Panc1 (cell line): Measurements from ENCODE around the gene PLK1. TPM values are rescaled to one million over a fixed set of nuclear protein-coding genes. Genes with fewer than 3 reads are reported as not detected.

ENCODE experiments used
- ATAC-seq: fragments of 200-7000 bp; cut with Tn5 transposase; 2 replicates; pipeline ENCODE4 v1.9.1; 2020; ENCODE audit warnings: mild to moderate bottlenecking, moderate library complexity
- BruUV-seq: library from RNA; stranded (reverse); fragments of 400-500 nt; replicated peaks from 2 replicates; lab custom pipeline; 2021; lab: Mats Ljungman, UMichigan
- CTCF ChIA-PET: fragments of 300-600 bp; sonication (Branson Sonifier 250); formaldehyde crosslinking; loops from one replicate; lab custom pipeline; 2022; ENCODE audit warnings: antibody characterized with exemption; lab: Charles Lee
- POLR2A ChIA-PET: fragments of 300-600 bp; sonication (Branson Sonifier 250); formaldehyde crosslinking; loops from one replicate; lab custom pipeline; 2022; ENCODE audit warnings: antibody characterized with exemption; lab: Charles Lee
- DNase-seq: peaks from one replicate; pipeline ENCODE4 v3.0.0-alpha.2; 2010; ENCODE audit warnings: low read depth, low spot score
- H3K27ac ChIP-seq: 2 replicates; pipeline ENCODE4 v1.5.1; 2011; ENCODE audit warnings: mild to moderate bottlenecking, low read length, inconsistent platforms
- H3K27me3 ChIP-seq: fragments of 200-500 bp; sonication (Bioruptor generic); 2 replicates; pipeline ENCODE4 v1.6.0; 2014; ENCODE audit warnings: low read length, inconsistent platforms; ENCODE audit not compliant: control insufficient read depth, insufficient read depth
- H3K36me3 ChIP-seq: fragments of 200-500 bp; sonication (Bioruptor generic); 2 replicates; pipeline ENCODE4 v1.5.1; 2014; ENCODE audit warnings: inconsistent platforms, mild to moderate bottlenecking, low read length, moderate library complexity; ENCODE audit not compliant: control insufficient read depth, insufficient read depth
- H3K4me1 ChIP-seq: 2 replicates; pipeline ENCODE4 v1.5.1; 2011; ENCODE audit warnings: inconsistent platforms, mild to moderate bottlenecking, low read length, moderate library complexity; ENCODE audit not compliant: control insufficient read depth, insufficient read depth
- H3K4me3 ChIP-seq, 2 experiments: 2 replicates each; pipeline ENCODE4 v1.5.1; 2011 to 2012; ENCODE audit warnings: low read depth in 2 of 2, low read length in 2 of 2, mild to moderate bottlenecking in 2 of 2, inconsistent platforms in 1 of 2, moderate library complexity in 1 of 2
- H3K9me3 ChIP-seq: fragments of 200-500 bp; sonication (Bioruptor generic); 2 replicates; pipeline ENCODE4 v1.5.1; 2014; ENCODE audit warnings: low read depth, mild to moderate bottlenecking, inconsistent platforms, low read length, moderate library complexity; ENCODE audit not compliant: control insufficient read depth, insufficient read depth
- CTCF ChIP-seq: fragments of 450-650 bp; IDR thresholded peaks from 2 replicates; pipeline ENCODE4 v1.5.1; 2017; ENCODE audit warnings: mild to moderate bottlenecking
- POLR2AphosphoS5 ChIP-seq: IDR thresholded peaks from 2 replicates; pipeline ENCODE4 v1.6.1; 2012; ENCODE audit warnings: mild to moderate bottlenecking, low read depth, low read length, moderate library complexity
- REST ChIP-seq, 2 experiments: IDR thresholded peaks; 2 replicates each; pipeline ENCODE4 v1.6.1; 2011 to 2012; ENCODE audit warnings: low read depth in 2 of 2, control low read depth in 1 of 2, low read length in 1 of 2, mild to moderate bottlenecking in 1 of 2, moderate library complexity in 1 of 2; ENCODE audit not compliant: insufficient read depth in 1 of 2
- SIN3A ChIP-seq: IDR thresholded peaks from 2 replicates; pipeline ENCODE4 v1.6.1; 2012; ENCODE audit warnings: low read depth, mild to moderate bottlenecking, low read length, moderate library complexity, borderline replicate concordance; ENCODE audit not compliant: insufficient read depth
- TCF7L2 ChIP-seq: IDR thresholded peaks from 2 replicates; pipeline ENCODE4 v1.6.1; 2011; ENCODE audit warnings: mild to moderate bottlenecking, low read depth, low read length, inconsistent platforms
- in situ Hi-C: cut with HindIII; loops from 2 replicates; pipeline ENCODE4 v1.10.0; 2016; ENCODE audit warnings: low sequenced_read_pairs, low pct_unique_long_range_greater_than_20kb
- intact Hi-C: fragments of 100-400 bp; cut with micrococcal nuclease; formaldehyde crosslinking; loops from one replicate; pipeline ENCODE4 v1.10.0; 2022; ENCODE audit not compliant: unreplicated experiment
- total RNA-seq: library from RNA; stranded (reverse); gene quantifications from one replicate; pipeline ENCODE4 v1.2.1, GENCODE V29; 2021; ENCODE audit not compliant: unreplicated experiment

PLK1 gene
- total RNA-seq, 1 experiment from 2014 or later = 94.8 TPM

- Histone ChIP-seq H3K27ac (no peak overlapping the region), H3K27me3 (no peaks in the 10 kb centered on the region), H3K4me3 (no peak overlapping the region), H3K36me3 (peaks cover 21% of the 10 kb centered on the region), H3K9me3 (no peaks in the 10 kb centered on the region), H3K4me1 (no peaks in the 10 kb centered on the region)
- ChIA-PET CTCF (no interaction called here), POLR2A (no interaction called here)
- ATAC-seq = no peak
- no TSS peak for BruUV-seq
- in situ Hi-C loops (no loop called here), intact Hi-C loops (no loop called here)
- TF ChIP-seq TCF7L2 = no peak
- DNase-seq = no peak
Measured at GRCh38 chr16:23668873-23669272, 9.8 kb upstream of the PLK1 start.

- intact Hi-C loops (no loop called here), in situ Hi-C loops (no loop called here)
Measured at GRCh38 chr16:23670137-23670776, 8.4 kb upstream of the PLK1 start.

More at GRCh38 chr16:23670137-23670776, 8.4 kb upstream of the PLK1 start:
- Histone ChIP-seq H3K9me3 (no peaks in the 10 kb centered on the region), H3K36me3 (peaks cover 15% of the 10 kb centered on the region; the same call in 1 of the 2 replicates), H3K27me3 (no peaks in the 10 kb centered on the region), H3K4me3 (no peak overlapping the region), H3K4me1 (no peaks in the 10 kb centered on the region), H3K27ac (no peak overlapping the region)
- BruUV-seq = no TSS peak
- ATAC-seq (no peak), DNase-seq (no peak)
- no peak for TF ChIP-seq CTCF
- TF ChIP-seq REST (IDR thresholded peaks at IDR 0.05; ENCODE audit: insufficient read depth in 1 of 2, low read depth in 2 of 2, low read length in 1 of 2) = no peak
- TF ChIP-seq POLR2AphosphoS5 = no peak
- no peak for TF ChIP-seq SIN3A
- TF ChIP-seq TCF7L2 = no peak
- CTCF ChIA-PET = no interaction called here
- POLR2A ChIA-PET = no interaction called here
